PFSK-1 (cell line): ENCODE data around the gene UBE3B.
A peak's percentile ranks its signal among the peaks of the same experiment; 100 is the strongest.

Experiments used
- FOXP2 ChIP-seq: optimal IDR thresholded peaks from 2 replicates; pipeline ENCODE3; 2011; ENCODE audit warnings: borderline replicate concordance, control low read depth, inconsistent platforms; ENCODE audit not compliant: insufficient read depth; ENCODE audit errors: extremely low read length, extremely low read depth
- POLR2AphosphoS5 ChIP-seq: IDR thresholded peaks from 2 replicates; pipeline ENCODE4 v1.6.1; 2012; ENCODE audit warnings: low read depth, mild to moderate bottlenecking, control low read depth, low read length, moderate library complexity
- REST ChIP-seq, 2 experiments: IDR thresholded peaks; 2 replicates each; pipeline versions ENCODE4 v1.6.1 to v1.8.0; 2011 to 2012; ENCODE audit warnings: low read depth in 2 of 2, low read length in 2 of 2, control low read depth in 1 of 2, inconsistent platforms in 1 of 2, mild to moderate bottlenecking in 1 of 2, moderate library complexity in 1 of 2; ENCODE audit not compliant: insufficient read depth in 1 of 2
- SIN3A ChIP-seq: IDR thresholded peaks from 2 replicates; pipeline ENCODE4 v1.6.1; 2012; ENCODE audit warnings: mild to moderate bottlenecking, low read length, moderate library complexity, borderline replicate concordance; ENCODE audit not compliant: insufficient read depth
- TAF1 ChIP-seq: IDR thresholded peaks from 2 replicates; pipeline ENCODE4 v1.6.1; 2012; ENCODE audit warnings: low read length, control low read depth, borderline replicate concordance; ENCODE audit not compliant: insufficient read depth

The UBE3B gene

GRCh38 chr12:109462868-109463692 lies 14.4 kb upstream of the UBE3B start:
- TF ChIP-seq FOXP2 = no peak
- TF ChIP-seq POLR2AphosphoS5 = no peak
- no peak for TF ChIP-seq TAF1
- no peak for TF ChIP-seq REST (IDR thresholded peaks at IDR 0.05; ENCODE audit: insufficient read depth in 1 of 2, low read depth in 2 of 2, low read length in 2 of 2)
- peak; percentile 74; the same call in 1 of the 2 replicates for TF ChIP-seq SIN3A

GRCh38 chr12:109463756-109464155 lies 13.7 kb upstream of the UBE3B start:
- TF ChIP-seq REST (IDR thresholded peaks at IDR 0.05; ENCODE audit: insufficient read depth in 1 of 2, low read depth in 2 of 2, low read length in 2 of 2) (no peak), TAF1 (no peak), FOXP2 (no peak), POLR2AphosphoS5 (no peak), SIN3A (no peak)

- TF ChIP-seq TAF1 = no peak
- no peak for TF ChIP-seq REST (IDR thresholded peaks at IDR 0.05; ENCODE audit: insufficient read depth in 1 of 2, low read depth in 2 of 2, low read length in 2 of 2)
- TF ChIP-seq SIN3A = no peak
- no peak for TF ChIP-seq POLR2AphosphoS5
- TF ChIP-seq FOXP2 = no peak
These were observed 12.6 kb upstream of the UBE3B start for GRCh38 chr12:109464642-109465351.

- TF ChIP-seq SIN3A (no peak), REST (IDR thresholded peaks at IDR 0.05; ENCODE audit: insufficient read depth in 1 of 2, low read depth in 2 of 2, low read length in 2 of 2) (no peak), POLR2AphosphoS5 (no peak), FOXP2 (no peak), TAF1 (no peak)
These were observed 11.1 kb upstream of the UBE3B start for GRCh38 chr12:109466305-109466704.
